DMS53 treated with DMSO at 0.1 percent for 48 hours (cell line): Measurements from ENCODE around the gene DNAH10.

Experiments used
- DNase-seq: peaks from one replicate; lab custom pipeline; 2025; ENCODE audit not compliant: unreplicated experiment; lab: John Stamatoyannopoulos, UW

Gene DNAH10

DNA sequence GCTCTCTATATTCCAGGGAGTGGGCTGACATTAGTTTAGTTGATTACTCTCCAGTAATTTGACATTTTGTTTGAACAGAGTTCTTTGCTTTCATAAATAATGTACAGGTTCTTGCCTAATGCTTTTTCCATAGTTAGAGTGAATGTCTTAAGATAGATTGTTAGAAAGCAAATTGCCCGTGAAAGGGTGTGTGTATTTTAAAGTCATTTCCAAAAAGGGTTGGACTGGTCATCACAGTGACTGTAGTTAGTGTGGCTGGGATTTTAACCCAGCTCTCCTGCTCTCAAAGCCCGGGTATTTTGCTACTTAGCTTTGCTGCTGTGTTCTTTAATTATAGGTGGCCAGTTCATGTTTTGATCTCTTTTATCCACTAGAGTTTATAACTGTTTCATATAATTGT is 74.2 kb downstream of the DNAH10 start:
- no peak for DNase-seq

DNA sequence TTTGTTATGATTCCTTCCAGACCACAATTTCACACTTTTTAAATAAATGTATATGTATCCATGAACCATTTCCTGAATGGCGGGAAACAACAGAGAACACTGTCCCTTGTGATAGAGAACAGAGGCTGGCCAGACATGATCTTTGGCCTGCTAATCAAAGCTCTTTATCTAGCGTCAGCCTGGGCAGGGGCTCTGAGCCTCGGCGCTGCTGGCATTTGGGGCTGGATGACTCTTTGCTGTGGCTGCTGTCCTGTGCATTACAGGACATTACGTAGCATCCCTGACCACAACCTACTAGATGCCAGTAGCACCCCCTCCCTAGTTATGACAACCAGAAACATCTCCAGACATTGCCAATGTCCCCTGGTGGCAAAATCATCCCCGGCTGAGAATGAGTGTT is 77.7 kb downstream of the DNAH10 start:
- DNase-seq = no peak

DNA sequence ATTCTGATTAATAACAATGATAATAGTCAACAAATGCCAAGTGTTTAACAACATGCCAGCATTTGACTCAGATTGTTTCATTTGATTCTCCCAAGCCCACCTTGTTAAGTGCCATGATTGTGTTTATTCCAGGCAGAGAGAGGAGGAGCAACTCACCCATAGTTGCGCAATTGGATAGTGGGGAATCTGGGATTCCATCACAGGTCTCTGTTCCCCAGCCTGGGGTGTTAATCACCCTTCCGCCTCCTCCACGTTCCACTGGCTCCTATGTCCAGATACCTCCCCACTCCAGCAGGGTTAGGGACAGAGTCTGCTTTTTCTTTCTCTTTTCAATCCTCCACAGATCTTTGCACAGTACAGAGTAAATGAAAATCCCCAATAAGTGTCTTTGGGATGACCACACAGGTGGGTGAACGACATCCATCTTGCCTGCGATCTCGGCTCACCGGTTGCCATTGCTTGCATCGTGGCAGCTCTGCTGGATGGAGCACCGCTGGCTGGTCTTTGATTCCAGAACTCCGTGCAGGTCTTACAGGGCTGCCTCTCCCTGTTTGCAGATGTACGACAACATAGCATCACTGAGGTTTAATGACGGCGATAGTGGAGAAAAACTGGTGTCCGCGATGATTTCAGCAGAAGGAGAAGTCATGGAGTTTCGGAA is 78.8 kb downstream of the DNAH10 start:
- DNase-seq = no peak

DNA sequence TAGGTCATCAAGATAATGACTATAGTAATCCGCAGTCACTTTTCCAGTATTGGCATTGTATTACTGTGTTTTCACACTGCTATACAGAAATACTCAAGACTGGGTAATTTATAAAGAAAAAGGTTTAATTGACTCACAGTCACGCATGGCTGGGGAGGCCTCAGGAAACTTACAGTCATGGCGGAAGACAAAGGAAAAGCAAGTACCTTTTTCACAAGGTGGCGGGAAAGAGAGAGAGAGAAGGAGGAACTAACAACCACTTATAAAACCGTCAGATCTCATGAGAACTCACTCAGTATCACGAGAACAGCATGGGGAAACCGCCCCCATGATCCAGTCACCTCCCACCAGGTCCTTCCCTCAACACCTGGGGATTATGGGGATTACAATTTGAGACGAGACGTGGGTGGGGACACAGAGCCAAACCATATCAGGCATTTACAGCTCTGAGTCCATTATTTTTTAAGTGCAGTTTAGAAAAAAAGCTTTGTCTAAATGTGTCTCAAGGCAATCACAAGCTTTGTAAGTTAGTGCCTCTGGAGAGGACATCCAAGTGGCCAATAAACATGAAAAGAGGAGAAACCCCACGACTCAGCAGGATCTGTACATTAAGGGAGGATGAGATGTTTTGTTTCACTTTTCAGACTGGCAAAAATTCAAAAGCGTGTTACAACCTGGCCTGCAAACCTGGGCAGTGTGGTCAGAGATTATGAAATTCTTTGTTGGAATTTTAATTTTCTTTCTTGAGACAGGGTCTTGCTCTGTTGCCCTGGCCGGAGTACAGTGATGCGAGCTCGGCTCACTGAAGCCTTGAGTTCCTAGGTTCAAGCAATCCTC is 82.0 kb downstream of the DNAH10 start:
- DNase-seq = no peak

DNA sequence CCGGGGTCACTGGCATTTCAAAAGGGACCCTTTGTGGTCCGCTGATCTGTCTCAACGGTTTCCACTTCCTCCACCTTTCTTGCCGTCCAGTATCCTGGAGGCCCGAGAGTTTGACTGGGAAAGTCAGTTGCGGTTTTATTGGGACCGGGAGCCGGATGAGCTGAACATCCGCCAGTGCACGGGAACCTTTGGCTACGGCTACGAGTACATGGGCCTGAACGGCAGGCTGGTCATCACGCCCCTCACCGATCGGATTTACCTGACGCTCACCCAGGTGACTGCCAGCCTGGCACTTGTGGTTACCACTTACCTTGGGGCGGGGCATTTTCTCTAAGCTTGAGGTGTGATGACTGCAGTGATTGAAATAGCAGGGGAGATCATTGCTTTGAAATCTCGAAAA is 83.8 kb downstream of the DNAH10 start:
- no peak for DNase-seq

DNA sequence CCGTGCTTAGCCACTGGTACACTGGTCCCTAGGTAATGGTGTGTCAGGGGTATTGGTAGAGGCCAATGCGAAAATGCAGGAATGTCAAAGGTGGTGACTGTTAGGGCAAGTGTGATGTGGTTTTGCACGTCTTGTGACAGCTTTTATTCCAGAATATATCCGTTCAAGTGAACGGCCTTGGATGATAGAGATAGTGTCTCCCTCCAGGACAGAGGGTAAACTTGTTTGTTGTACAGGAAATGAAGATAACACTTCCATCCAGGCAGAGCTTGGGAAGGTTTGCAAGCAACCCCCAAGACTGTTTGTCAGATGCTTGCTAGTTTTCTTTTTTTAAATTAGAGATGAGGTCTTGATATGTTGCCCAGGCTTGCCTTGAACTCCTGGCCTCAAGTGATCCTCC is 84.2 kb downstream of the DNAH10 start:
- DNase-seq = no peak

DNA sequence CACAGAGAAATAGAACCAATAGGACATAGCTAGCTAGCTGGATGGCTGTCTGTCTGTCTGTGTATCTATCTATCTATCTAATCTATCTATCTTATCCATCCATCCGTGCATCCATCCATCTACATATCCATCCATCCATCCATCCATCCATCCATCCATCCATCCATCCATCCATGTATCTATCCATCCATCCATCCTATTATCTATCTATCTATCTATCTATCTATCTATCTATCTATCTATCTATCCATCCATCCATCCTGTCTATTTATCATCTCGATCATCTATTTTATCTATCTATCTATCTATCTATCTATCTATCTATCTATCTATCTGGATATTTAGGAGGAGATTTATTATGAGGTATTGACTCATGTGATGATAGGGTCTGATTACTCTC is 84.9 kb downstream of the DNAH10 start:
- no peak for DNase-seq

DNA sequence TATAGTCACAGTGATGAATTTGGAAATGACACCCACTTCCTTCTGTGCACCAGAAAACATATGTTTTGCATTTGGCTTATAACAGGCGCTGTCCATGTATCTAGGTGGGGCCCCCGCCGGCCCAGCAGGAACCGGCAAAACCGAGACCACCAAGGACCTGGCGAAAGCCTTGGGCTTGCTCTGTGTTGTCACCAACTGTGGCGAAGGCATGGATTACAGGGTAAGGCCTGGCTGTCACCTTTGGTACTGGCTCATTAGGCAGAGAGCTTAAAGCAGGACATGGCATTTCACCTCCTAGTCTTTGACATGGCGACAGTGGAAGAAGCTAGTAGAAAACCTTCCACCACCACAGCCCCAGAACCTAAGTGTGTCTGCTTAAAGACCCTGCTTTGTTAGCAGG is 85.8 kb downstream of the DNAH10 start:
- no peak for DNase-seq

DNA sequence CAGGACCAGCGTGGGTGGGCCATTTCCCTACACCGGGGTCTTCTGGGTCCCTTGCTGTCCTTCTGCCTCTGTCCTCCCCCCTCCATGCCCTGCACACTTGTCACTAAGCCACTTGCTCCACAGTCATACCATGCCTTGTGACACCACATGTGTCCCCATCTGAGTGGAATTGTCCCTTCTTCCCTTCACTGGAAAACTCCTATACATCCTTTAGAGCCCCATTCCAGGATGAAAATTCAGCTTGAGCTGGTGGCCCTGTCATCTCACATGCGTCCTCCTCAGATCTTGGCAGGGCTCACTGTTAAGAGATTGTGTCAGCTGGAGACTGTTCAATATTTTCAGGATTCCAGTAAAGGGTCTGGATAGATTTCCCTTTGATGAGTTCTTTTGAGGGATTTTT is 87.4 kb downstream of the DNAH10 start:
- DNase-seq = no peak

DNA sequence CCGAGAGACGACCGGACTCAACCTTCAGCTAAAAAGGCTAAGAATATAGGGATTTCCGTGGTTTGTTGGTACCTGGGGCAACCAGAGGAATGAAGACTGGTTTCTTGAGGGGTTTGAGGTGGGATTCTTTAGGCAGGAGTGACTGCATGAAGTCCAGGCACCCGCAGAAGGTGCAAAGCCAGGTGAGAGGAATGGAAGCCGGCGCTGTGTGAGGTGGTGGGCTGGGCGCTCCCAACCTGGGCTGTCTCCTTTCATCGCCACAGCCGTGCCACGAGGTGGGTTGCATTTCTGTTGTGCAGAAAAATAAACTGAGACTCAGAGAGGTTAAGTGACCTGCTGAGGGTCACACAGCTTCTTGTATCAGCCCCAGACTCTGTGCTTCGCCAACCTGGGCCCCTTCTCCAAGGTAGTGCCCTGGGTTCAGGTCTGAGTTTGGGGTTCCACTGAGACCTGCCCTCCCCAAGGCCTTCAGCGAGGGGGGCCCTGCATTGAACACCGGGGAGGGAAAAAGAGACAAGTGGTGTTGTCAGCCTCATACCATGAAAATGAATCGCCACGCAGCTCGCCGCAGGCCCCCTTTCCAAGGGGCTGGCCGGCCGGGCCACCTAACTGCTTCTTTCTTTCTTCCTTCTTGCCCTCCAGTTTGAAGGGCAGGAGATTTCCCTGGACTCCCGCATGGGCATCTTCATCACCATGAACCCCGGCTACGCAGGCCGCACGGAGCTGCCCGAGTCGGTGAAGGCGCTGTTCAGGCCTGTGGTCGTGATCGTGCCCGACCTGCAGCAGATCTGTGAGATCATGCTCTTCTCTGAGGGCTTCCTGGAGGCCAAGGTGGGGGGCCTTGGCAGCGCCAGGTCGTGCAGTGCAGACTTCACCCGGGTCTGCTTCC is 88.4 kb downstream of the DNAH10 start:
- no peak for DNase-seq

DNA sequence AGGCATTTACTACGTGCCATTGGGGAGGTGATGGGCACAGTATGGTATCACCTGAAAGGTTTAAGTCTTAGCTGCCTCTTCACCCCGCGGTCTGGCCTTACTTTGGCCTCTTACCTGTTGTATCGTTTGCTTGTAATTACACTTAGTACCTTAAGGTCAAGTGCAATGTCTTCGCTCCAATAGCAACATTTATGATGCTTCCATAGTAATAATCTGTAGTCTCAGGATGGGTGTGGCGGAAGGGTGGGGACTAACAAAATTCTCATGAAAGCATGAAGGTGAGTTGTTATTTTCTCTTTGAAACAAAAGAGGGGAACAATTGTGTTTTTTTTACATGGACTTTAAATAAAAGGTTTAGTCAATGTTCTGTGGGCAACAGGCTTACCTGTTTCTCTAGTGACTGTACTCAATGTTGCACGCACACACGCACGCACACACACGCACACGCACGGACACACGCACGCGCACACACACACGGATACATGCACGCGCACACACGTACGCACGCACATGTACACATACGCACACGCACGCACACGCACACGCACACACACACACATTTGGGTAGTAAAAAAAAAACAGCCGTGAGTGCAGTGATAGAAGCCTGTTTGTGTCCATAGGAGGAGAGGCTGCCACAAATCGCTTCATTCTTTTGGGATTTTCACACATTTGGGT is 91.4 kb downstream of the DNAH10 start:
- DNase-seq = no peak

DNA sequence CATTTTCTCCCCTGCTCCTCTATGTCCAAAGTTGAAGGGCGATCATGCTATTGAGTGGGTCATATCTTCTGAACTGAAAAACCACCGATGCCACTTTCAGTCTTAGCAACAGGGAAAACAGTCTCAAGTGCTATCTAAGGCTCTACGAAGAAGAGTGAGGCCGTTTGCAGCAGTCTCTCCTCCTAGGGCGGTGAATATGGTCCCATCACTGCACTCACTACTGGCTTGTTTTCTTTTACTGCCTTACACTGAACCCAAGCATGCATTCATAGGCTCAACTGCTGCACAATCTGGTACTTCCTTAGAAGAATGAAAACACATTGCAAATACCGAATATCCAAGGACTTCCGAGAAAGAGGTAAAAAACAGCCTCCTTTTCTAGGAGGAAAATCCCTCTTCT is 92.1 kb downstream of the DNAH10 start:
- no peak for DNase-seq

DNA sequence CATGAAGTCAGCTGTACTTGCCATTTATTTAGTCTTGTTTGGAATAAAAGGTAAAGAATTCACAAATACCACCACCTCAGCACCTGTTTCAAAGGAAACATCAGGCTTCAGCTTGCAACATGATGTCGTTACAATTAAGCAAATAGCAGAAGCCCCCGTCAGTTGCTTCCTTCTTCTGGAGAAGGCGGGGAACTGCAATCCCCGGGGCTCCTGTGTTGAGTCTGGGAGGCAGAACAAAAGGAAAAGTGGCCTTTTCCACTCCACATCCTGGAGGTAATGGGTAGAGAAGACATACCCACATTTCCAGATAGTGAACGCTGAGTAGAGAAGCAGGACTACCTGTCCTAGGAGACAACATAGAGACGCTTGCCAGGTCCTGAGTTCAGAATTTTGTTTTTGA is 92.8 kb downstream of the DNAH10 start:
- DNase-seq = no peak

DNA sequence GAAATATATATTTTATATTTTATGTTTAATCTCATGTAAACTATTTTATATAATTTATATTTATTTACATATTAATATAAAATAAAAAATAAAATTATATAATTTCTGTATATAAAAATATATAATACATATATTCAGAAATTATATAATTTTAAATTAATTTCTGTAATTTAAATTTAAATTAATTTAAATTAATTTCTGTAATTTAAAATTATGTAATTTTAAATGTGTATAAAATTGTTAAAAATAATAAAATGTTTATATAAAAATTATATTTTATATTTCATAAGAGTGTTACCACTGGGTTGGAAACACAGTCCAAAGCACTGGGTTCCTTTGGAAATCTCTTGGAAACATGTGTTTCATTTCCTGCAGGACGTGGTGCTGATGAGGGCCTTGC is 94.6 kb downstream of the DNAH10 start:
- DNase-seq = no peak

DNA sequence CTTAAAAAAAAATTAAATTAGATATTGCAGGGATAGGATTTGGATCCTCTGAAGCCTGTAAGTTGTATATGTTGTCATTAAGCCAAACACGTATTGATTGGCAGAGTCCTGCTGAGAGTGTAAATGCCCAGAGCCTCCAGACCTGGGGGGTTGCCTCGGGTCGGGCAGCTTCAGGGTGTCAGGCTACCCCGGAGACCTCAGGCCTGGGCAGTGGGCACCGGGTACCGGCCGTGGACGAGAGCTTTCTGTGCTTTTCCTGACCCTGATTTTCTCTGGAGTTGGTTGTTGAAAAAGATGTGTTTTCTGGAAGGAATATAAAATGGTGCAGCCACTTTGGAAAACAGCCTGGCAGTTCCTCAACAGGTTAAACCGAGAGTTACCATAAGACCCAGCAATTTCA is 96.1 kb downstream of the DNAH10 start:
- DNase-seq = no peak

DNA sequence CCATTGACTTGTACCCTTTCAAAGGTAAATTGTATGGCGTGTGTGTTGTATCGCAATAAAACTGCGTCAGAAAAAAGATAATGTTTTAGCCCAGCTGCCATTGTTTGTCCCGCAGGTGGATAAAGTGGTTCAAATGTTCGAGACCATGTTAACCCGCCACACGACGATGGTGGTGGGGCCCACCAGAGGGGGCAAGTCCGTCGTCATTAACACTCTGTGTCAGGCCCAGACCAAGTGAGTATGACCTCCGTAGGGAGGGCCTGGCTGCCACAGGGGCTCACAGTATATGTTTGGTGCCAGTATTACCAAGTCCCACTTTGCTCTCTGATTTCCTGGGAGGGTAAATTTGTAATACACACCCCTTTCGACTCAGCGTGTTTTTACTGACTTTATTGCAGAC is 96.9 kb downstream of the DNAH10 start:
- no peak for DNase-seq

DNA sequence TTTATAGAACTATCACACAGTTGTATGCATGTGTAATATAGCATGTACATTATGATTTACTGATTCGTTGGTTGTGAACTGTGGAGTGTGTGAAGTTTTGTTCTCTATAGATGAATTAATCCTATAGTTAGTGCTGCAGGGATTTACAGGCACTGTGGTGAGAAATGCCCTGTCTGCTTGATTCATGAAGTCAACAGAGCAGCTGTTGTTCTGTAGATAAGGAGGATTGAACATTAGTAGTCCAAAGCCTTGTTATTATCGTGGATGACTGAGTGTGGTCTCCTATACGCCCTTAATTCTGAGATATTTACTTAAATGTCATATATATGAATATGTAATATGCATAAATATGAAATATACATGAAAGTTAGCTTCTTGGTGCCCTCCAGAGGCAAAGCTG is 98.3 kb downstream of the DNAH10 start:
- DNase-seq = no peak

DNA sequence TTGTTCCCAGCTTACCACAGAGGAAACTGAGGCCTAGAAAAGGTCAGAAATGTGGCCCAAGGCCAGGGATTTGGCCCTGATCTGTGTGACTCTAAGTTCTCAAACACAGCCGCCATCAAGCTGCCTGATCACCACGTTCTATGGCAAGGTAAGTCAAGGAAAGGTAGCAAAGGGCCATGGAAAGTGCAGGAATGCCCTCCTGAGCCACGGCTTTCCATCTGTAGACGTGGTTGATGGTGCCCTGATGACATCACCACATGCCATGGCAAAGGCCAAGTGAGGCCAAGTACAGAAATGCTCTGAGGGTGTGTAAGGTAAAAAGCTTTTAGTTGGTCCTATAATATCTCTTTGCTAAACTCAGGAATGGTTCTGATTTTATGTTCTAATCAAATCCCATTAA is 99.3 kb downstream of the DNAH10 start:
- DNase-seq = no peak

DNA sequence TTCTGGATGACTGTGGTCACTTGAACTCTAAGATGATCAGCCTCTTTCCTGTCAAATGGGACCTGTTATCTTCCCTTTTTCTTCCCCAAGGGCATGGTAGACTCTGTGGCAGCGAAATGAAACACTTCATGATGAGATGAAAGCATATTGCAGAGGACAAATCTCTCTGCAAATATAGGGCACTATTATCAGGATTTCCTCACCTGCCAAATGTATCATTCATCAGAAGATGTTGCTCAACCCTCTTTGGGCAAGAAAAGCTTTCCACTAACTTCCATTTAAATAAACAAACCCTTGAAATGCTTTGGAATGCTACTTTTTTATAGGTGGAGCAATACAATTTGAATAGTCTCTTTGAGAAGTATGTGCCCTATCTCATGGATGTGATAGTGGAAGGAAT is 105.0 kb downstream of the DNAH10 start:
- DNase-seq = no peak

DNA sequence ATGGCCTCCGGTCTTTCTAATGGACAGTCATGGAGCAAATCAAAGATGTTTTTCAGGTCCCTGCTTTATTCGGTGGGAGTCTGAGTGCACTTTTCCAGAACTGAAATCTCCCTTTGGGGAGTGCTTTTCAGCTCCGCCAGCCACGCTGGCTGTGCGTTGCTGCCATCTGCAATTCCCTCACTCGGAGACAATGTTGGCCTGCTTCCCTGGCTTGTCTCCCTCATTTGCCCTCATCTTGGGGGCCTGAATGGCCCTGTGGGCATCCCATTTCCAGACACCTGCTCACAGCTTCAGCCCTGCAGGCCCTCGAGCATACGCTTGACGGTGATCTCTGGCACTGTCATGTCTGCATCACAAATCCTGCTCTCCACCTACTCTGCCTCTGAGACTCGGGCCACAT is 106.7 kb downstream of the DNAH10 start:
- no peak for DNase-seq

DNA sequence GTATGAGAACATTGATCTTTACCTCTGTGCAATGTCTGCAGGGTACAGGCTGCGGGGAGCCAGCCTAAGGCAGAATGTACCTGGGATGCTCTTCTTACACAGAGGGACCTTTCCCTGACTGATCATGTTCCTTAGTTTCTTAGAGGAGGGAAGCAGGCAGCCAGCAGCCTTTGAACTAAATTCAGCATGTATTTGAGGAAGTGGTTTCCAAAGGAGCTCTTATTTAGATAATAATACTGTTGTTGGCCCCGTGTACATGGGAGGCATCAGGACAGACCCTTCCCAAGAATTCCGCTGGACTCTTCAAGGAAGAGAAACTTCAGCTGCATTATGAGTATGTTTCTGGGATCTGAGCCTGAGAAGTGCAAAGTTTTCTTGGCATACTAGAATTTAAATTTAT is 111.7 kb downstream of the DNAH10 start:
- no peak for DNase-seq
